Stimulated activated CD4-positive, alpha-beta T cell treated with anti-CD3 and anti-CD28 coated beads, Interleukin-2, amount 100 ng/mL, for 48 hours (primary cell): ENCODE results near the gene TMEM123.

ENCODE experiments used
- DNase-seq, 2 donors: peaks; one replicate each; pipeline ENCODE4 v3.0.0-alpha.2; 2020

Gene TMEM123

GRCh38 chr11:102422817-102423712 lies 29.5 kb downstream of the TMEM123 start:
- DNase-seq = no peak

DNA sequence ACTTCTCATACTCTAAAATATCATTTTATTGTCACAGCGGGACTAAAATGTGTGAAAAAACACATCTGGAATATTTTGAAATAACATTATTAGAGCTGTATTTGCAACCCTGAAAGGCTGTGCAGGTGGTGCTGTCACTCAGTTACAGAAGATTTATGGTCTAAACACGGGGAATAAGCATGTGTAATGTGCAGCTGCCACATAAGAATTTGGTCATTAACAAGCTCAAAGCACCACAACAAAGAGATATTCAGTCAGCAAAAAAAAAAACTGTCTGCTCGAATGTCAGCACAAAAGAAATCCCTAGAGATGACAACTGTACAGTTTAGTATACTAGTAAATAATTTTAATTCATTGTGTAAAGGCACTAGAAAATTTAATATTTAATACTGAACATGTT lies 31.3 kb downstream of the TMEM123 start:
- DNase-seq = no peak

- no peak for DNase-seq
These were observed 32.0 kb downstream of the TMEM123 start for GRCh38 chr11:102420547-102420946.

GRCh38 chr11:102419181-102419580 lies 33.4 kb downstream of the TMEM123 start:
- no peak for DNase-seq

DNA sequence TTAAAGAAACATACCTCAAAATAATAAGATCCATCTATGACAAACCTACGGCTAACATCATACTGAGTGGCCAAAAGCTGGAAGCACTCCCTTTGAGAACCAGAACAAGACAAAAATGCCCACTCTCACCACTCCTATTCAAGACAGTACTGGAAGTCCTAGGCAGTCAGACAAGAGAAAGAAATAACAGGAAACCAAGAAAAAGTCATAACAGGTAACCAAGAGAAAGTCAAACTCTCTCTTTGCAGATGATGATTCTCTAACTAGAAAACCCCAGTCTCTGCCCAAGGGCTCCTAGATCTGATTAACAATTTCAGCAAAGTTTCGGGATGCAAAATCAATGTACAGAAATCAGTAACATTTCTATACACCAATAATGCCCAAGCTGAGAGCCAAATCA lies 35.6 kb downstream of the TMEM123 start:
- no peak for DNase-seq

DNA sequence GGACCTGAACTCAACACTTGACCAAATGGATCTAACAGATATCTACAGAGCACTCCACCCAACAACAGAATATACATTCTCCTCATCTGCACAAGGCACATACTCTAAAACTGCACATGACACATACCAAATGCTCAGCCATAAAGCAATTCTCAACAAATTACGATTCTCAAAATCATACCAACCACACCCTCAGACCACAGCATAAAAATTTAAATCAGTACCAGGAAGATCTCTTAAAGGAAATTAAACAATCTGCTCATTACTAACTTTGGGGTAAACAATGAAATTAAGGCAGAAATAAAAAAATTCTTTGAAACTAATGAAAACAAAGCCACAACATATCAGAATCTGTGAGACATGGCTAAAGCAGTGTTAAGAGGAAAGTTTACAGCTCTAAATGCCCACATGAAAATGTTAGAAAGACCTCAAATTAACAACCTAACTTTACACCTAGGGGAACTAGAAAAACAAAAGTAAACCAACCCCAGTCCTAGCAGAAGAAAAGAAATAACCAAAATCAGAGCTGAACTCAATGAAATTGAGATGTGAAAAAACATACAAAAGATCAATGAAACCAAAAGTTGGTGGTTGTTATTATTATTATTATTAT lies 37.2 kb downstream of the TMEM123 start:
- no peak for DNase-seq

- DNase-seq = no peak
These were observed 38.0 kb downstream of the TMEM123 start for GRCh38 chr11:102414559-102414958.

DNA sequence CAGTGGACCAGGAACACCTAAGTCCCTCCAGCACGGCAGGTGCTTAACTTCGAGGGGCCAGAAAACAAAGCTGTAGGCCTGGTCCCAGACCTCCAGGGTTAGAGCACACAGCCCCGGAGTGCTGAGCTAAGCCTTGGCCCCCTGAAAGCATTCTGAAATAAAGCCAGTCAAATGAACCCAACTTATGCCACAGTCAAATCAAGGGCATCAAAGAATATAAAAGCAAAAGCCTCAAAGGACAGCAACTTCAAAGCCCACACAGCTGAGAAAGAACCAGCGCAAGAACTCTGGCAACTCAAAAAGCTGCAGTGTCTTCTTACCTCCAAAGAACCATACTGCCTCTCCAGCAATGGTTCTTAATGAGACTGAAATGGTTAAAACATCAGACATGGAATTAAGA lies 39.1 kb downstream of the TMEM123 start:
- DNase-seq = no peak

DNA sequence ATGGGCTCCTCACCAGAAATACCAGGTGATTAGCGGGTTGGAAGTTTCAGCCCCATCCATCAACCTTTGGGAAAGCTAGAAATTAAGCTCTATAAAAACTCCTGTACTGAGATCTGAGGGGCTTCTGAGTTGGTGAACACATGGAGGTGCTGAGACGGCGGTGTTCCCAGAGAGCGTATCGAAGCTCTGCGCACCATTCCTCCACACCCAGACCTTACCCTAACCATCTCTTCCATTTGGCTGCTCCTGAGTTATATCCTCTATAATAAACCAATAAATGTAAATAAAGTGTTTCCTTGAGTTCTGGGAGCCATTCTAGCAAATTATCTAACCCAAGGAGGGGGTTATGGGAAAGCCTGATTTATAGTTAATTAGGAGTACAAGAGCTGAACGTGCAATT lies 41.4 kb downstream of the TMEM123 start:
- no peak for DNase-seq

DNA sequence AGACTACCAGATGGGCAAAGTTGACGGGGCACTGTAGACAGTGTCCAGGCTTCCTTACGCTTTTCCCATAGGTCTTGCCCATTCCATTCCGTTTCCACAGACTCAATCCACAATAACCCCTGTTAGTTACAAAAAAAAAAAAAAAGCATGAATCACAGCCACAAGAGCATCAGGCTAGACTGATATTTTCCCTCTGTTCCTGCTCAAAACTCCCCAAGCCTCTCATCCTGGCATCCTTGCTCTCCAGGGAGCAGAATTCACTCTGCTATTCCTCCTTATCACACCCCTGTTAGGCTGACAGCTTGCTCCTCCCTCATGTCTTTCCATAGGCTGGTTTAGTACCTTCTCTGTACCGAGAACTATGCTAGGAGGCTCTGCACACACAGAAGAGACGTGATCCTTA lies 42.2 kb downstream of the TMEM123 start:
- no peak for DNase-seq

GRCh38 chr11:102408339-102408738 lies 44.2 kb downstream of the TMEM123 start:
- no peak for DNase-seq

- DNase-seq = no peak
These were observed 44.7 kb downstream of the TMEM123 start for GRCh38 chr11:102407901-102408300.

DNA sequence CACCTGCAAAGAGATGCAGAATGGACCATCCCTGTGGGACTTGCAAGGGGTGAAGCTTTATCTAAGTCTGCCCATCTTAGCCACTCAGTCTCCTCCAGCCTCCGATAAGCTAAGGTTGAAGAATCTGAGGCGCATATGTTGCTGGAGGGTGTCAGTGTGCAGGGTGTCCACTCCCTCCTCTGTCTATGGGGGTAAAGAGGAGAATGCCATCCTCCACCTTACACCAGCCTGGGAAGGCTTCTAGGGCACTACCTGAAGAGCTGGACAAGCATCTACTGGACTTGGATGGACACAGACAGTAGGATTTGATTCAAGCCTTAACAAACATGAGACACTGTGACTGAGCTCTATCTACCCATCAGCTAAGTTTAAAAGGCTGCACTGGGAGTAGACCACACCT lies 46.5 kb downstream of the TMEM123 start:
- DNase-seq = no peak

DNA sequence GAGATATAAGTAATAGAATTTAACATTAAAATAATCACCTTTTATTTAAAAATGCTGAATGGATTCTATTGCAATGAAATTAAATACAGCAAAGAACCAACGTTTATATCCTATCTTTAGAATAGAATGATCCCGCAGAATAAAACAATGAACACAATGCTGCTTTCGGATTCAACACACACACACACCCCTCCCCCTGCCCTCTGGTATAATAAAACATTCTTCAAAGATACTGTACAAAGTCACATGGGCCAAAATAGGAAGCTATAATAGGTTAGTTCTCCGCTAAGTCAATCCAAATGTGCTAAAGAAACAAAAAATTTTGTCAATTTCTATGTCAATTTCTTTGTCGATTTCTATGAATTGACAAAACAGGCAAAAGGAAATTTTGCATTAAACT lies 47.1 kb downstream of the TMEM123 start:
- DNase-seq = no peak

- no peak for DNase-seq
These were observed 50.0 kb downstream of the TMEM123 start for GRCh38 chr11:102402548-102402947.

GRCh38 chr11:102401905-102402304 lies 50.7 kb downstream of the TMEM123 start:
- DNase-seq = no peak

DNA sequence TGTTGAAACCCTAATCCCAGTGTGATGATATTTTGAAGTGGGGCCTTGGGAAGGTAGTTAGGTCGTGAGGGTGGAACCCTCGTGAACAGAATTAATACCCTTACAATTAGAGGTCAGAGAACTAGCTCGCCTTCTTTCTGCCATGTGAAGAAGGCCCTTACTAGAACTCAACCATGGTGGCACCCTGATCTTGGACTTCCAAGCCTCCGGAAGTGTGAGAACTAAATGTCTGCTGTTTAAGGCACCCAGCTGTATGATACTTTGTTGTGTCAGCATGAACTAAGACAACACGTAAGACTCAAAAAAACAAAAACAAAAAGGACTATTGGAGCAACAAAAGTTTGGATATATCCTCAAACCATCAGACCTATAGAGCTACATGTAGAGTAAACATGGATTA lies 52.0 kb downstream of the TMEM123 start:
- DNase-seq = no peak

- DNase-seq = no peak
These were observed 53.4 kb downstream of the TMEM123 start for GRCh38 chr11:102399189-102399588.

DNA sequence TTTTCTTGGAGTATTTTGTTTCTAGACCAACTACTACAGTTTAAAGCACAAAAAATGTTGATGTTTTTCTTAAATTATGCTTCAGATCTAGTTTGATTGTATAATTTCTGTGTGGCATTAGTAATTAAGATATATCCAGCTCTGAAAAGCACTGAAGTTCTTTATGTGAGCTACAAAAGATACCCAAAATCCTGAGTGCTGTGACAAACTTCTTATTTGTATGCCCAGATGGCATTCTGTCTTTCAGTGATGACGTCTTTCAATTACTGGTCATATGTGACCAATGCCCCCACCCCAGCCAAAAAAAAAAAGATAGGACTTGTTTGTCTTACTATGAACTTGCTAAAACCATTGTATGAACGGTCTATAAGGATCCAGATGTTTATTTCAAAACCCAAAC lies 54.3 kb downstream of the TMEM123 start:
- no peak for DNase-seq

DNA sequence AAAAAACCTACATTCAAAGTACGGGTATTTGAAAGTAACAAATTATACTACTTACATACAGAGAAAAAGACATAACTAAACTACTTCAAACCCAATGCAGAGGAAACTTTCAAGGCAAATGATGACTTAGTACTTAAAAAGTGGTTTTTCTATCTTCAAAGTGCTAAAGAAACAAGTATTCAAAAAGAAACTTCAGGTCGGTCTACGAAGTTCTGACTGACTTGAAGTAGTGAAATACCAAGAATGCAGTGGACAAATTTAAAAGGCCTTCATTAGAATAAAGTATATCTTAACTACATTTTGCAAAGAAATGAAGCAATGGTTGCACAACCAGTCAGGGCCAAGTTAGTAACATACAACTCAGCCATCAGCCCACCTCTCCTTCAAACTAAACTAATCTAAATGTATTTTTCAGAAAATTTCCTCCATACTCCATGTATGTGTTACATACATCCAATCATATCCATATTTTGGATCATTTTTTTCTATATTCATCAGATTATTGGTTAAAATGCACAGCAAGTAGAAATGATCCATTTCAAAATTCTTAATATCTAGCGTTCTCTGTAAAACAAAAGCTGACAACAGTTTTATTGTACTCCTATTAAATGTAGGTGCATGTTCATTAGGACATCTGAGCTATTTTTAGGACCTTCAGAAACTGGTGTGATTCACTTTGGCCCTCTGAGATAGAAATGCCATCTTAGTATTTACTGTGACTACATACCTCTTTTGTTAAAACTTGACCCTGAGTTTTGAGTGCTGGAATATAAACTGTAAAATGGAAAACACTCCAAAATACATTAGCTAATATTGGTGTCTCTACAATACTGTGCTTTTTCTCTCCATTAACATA lies 55.6 kb downstream of the TMEM123 start:
- DNase-seq = no peak

DNA sequence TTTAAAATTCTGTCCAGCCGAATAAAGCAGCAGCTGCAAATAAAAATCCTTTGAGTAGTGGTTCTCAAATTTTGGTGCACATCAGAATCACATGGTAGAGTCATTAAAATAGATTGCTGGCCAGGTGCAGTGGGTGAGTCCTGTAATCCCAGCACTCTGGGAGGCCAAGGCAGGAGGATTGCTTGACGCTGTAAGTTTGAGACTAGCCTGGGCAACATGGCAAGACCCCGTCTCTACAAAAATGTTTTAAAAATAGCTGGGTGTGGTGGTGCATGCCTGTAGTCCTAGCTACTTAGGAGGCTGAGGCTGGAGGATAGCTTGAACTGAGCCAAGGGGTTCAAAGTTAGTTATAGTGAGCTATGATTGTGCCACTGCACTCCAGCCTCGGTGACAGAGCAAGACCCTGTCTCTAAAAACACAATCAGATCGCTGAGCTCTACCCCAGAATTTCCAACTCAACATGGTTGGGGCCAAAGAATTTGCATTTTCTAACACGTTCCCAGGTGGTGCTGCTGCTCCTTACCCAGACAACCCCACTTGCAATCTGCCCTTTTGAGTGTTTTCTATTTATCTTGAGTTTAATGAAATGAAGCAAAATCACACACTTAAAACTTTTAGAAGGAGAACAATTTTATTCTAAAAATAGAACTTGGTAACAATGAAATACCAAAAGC lies 56.7 kb downstream of the TMEM123 start:
- no peak for DNase-seq

DNA sequence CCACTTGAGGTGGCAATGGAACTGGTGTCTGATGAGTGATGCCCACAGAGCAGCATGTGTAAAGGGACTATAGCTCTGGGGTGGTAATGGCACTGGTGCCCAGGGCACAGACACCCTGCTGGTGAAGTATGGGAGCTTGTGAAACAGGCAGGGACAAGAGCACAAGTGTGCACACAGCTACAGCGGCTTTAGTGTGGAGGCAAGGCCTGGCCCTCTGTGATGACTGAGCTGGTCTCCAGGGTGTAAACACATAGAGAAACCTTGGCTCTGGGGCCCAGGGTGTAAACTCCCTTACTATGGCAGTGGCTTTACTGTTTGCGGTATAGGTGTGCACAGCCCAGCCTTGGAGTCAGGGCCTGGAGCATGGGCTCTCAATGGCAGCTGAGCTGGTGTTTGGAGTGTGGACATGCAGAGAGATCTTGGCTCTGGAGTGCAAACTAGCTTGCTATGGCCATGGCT lies 59.3 kb downstream of the TMEM123 start:
- no peak for DNase-seq
